ENCODE measurements around the gene RNF207.

DNA sequence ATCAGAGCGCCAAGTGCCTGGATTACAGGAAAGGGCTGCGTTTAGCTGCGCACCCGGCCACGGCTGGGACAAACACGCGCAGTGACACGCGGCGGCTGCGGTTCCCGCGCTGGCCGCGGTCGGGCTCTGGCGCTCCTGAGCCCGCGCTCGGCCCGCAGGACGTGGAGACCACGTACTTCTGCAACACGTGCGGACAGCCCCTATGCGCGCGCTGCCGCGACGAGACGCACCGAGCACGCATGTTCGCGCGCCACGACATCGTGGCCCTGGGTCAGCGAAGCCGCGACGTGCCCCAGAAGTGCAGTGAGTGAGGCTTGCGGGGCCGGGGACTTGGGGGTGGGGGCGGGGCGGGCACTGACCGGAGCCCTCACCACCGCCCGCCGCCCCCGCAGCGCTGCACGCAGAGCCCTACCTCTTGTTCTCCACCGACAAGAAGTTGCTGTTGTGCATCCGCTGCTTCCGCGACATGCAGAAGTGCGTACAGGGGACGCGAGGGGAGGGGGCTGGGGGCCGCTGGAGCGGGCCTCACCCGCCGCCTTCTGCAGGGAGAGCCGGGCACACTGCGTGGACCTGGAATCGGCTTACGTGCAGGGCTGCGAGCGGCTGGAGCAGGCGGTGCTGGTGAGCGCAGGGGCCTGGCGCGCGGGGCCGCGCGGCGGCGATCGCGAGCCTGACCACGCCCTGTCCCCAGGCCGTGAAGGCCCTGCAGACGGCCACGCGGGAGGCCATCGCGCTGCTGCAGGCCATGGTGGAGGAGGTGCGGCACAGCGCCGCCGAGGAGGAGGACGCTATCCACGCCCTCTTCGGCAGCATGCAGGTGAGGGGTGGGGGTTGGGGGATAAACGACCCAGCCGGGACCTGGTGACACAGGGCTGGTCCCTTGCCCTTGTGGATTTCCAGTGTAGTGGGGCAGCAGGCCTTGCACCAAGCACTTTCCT lies 3.1 kb downstream of the RNF207 start:
- TF ChIP-seq EZH2 (IDR thresholded peaks at IDR 0.05; ENCODE audit: borderline replicate concordance, low read depth, low read length, severe bottlenecking) (no peak), GATA2 (IDR thresholded peaks at IDR 0.05; ENCODE audit: insufficient read depth, insufficient read length, low read depth, low read length) (no peak), POLR2A (IDR thresholded peaks at IDR 0.05; ENCODE audit: low read depth, low read length) (no peak), POLR2AphosphoS5 (IDR thresholded peaks at IDR 0.05; ENCODE audit: insufficient read depth, low read depth, low read length) (no peak), FOS (IDR thresholded peaks at IDR 0.05; ENCODE audit: borderline replicate concordance, insufficient read depth, low read length) (no peak)
- TF ChIP-seq, protein P1, sequence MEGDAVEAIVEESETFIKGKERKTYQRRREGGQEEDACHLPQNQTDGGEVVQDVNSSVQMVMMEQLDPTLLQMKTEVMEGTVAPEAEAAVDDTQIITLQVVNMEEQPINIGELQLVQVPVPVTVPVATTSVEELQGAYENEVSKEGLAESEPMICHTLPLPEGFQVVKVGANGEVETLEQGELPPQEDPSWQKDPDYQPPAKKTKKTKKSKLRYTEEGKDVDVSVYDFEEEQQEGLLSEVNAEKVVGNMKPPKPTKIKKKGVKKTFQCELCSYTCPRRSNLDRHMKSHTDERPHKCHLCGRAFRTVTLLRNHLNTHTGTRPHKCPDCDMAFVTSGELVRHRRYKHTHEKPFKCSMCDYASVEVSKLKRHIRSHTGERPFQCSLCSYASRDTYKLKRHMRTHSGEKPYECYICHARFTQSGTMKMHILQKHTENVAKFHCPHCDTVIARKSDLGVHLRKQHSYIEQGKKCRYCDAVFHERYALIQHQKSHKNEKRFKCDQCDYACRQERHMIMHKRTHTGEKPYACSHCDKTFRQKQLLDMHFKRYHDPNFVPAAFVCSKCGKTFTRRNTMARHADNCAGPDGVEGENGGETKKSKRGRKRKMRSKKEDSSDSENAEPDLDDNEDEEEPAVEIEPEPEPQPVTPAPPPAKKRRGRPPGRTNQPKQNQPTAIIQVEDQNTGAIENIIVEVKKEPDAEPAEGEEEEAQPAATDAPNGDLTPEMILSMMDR (IDR thresholded peaks at IDR 0.05; ENCODE audit: extremely low read depth in 1 of 2, insufficient read depth in 1 of 2, low read depth in 1 of 2, low read length in 2 of 2) = peak; percentile 44 to 78
- TF ChIP-seq, protein P2, sequence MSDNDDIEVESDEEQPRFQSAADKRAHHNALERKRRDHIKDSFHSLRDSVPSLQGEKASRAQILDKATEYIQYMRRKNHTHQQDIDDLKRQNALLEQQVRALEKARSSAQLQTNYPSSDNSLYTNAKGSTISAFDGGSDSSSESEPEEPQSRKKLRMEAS (IDR thresholded peaks at IDR 0.05; ENCODE audit: insufficient read depth, insufficient read length) = peak; percentile 75

Measured in endothelial cell of umbilical vein (primary cell).